ENCODE results near the gene SLC5A10. TPM values are rescaled to one million over a fixed set of nuclear protein-coding genes. Genes with fewer than 3 reads are reported as not detected.
A peak's percentile ranks its signal among the peaks of the same experiment; 100 is the strongest.
"Not testable (repeated sequence)": the region's sequence is repeated elsewhere in the genome, so short reads cannot be mapped to it uniquely, and the experiment has no call there.

Gene SLC5A10
- total RNA-seq, 1 experiment from 2014 or later = 0.17 TPM

DNA sequence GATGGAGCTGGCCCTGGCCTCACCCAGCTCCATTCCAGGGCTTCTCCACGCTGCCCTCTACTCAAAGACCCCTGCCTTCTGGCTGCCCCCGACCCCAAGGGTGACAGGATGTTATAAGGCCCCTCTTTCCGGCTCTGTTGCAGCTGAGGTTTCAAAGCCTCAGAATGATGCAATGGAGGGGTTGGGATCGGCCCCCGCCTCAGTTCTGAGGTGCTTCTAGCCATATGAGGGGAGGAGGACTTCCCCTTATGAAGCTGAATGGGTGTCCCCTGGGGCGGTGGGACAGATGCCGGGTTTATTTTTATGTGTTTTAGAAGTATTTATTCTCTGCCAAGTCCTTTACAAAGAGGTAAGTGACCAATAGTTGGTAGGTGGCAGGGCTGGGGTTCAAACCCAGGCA lies 96.9 kb downstream of the SLC5A10 start:
- POLR2A ChIA-PET (ENCODE audit: unreplicated experiment); H3K4me2 ChIP-seq; H3K27me3 ChIP-seq (ENCODE audit: insufficient read depth, low read depth); intact Hi-C loops (cut with micrococcal nuclease; ENCODE audit: unreplicated experiment); H4K20me1 ChIP-seq (ENCODE audit: insufficient read depth); H3K4me3 ChIP-seq; H3K4me1 ChIP-seq (replicated peaks; ENCODE audit: insufficient read depth); BruUV-seq (replicated peaks); DNase-seq; H2AFZ ChIP-seq; H3K9me3 ChIP-seq (ENCODE audit: insufficient read depth, low read depth); H3K9me2 ChIP-seq (ENCODE audit: insufficient read depth); CTCF ChIA-PET; H3K36me3 ChIP-seq (ENCODE audit: low read depth); H3F3A ChIP-seq (ENCODE audit: insufficient read depth, low read depth); H3K79me2 ChIP-seq (ENCODE audit: low read depth); H3K27ac ChIP-seq: not testable (repeated sequence)

DNA sequence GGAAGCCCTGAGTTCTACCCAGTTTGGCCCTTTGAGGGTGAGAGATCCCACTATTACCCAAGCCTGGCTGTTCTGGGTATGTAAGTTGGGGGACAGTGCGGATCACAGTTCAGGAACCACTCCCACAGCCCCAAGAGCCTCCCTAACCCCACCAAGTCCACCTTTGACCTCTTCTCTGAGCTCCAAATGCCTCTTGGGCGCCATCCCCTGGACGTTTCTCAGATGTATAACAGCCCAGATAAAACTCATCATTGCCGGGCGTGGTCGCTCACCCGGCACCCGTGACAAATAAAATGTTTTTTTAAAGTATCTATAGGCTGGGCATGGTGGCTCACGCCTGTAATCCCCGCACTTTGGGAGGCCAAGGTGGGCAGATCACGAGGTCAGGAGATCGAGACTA lies 103.5 kb downstream of the SLC5A10 start:
- intact Hi-C loops (cut with micrococcal nuclease; ENCODE audit: unreplicated experiment); BruUV-seq (replicated peaks); H3K9me3 ChIP-seq (ENCODE audit: insufficient read depth, low read depth); H3K4me1 ChIP-seq (replicated peaks; ENCODE audit: insufficient read depth); H3K4me3 ChIP-seq; CTCF ChIA-PET; H3K27me3 ChIP-seq (ENCODE audit: insufficient read depth, low read depth); H2AFZ ChIP-seq; H3K4me2 ChIP-seq; H3K79me2 ChIP-seq (ENCODE audit: low read depth); H3F3A ChIP-seq (ENCODE audit: insufficient read depth, low read depth); DNase-seq; POLR2A ChIA-PET (ENCODE audit: unreplicated experiment); H3K27ac ChIP-seq; H3K9me2 ChIP-seq (ENCODE audit: insufficient read depth); H4K20me1 ChIP-seq (ENCODE audit: insufficient read depth); H3K36me3 ChIP-seq (ENCODE audit: low read depth): not testable (repeated sequence)

DNA sequence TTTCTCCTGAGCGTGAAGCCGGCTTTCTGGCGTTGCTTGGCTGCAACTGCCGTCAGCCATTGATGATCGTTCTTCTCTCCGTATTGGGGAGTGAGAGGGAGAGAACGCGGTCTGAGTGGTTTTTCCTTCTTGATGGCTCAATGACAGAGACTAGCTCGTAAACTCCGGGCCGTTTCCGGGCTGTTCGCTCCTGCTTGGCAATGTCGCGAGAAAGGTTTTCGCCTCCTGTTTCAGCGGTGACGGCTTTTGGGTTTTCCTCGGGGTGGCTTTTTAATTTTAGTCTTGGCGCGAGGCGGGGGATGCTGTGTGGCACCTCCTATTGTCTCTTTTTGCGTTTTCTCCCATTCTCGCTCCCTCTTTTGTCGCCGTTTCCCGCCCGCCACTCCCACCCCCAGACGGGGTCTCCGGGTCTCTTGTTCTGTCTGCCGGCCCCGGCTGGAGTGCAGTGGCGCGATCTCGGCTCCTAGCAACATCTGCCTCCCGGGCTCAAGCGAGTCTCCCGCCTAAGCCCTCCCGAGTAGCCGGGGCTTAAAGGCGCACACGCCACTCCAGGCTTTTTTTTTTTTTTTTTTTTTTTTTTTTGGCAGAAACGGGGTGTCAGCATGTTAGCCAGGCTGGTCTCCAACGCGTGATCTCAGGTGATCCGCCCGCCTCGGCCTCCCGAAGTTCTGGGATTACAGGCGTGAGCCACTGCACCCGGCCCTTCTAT lies 110.2 kb downstream of the SLC5A10 start:
- DNase-seq = peak in 1 of 2 experiments; percentile 94
- BruUV-seq (replicated peaks) = TSS peak; percentile 99
- H3K9me3 ChIP-seq (ENCODE audit: insufficient read depth, low read depth); H3K4me1 ChIP-seq (replicated peaks; ENCODE audit: insufficient read depth); H3K79me2 ChIP-seq (ENCODE audit: low read depth); intact Hi-C loops (cut with micrococcal nuclease; ENCODE audit: unreplicated experiment); H3K36me3 ChIP-seq (ENCODE audit: low read depth); H3K4me2 ChIP-seq; H3K9me2 ChIP-seq (ENCODE audit: insufficient read depth); H3F3A ChIP-seq (ENCODE audit: insufficient read depth, low read depth); H3K4me3 ChIP-seq; CTCF ChIA-PET; H3K27ac ChIP-seq; H2AFZ ChIP-seq; H3K27me3 ChIP-seq (ENCODE audit: insufficient read depth, low read depth); H4K20me1 ChIP-seq (ENCODE audit: insufficient read depth); POLR2A ChIA-PET (ENCODE audit: unreplicated experiment): not testable (repeated sequence)

DNA sequence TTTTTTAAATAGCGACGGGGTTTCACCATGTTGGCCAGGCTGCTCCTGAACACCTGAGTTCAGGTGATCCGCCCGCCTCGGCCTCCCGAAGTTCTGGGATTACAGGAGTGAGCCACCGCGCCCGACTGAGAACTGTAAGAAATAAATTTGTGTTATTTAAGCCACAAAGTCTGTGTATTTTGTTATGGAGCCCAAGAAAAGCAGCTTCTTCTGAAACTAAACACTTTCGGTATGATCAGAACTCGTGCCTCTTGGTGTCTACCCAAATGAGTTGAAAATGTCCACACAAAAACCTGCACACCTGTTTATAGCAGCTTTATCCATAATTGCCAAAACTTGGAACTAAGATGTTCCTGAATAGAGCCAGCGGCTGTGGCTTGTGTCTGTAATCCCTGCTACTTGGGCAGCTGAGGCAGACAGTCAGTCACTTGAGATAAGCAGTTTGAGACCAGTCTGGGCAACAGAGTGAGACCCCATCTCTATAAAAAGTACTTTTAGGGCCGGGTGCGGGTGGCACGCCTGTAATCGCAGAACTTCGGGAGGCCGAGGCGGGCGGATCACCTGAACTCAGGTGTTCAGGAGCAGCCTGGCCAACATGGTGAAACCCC lies 110.9 kb downstream of the SLC5A10 start:
- H3K27ac ChIP-seq, CTCF ChIA-PET: not testable (repeated sequence)

DNA sequence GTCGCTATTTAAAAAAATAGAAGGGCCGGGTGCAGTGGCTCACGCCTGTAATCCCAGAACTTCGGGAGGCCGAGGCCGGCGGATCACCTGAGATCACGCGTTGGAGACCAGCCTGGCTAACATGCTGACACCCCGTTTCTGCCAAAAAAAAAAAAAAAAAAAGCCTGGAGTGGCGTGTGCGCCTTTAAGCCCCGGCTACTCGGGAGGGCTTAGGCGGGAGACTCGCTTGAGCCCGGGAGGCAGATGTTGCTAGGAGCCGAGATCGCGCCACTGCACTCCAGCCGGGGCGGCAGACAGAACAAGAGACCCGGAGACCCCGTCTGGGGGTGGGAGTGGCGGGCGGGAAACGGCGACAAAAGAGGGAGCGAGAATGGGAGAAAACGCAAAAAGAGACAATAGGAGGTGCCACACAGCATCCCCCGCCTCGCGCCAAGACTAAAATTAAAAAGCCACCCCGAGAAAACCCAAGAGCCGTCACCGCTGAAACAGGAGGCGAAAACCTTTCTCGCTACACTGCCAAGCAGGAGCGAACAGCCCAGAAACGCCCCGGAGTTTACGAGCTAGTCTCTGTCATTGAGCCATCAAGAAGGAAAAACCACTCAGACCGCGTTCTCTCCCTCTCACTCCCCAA lies 111.5 kb downstream of the SLC5A10 start:
- POLR2A ChIA-PET (ENCODE audit: unreplicated experiment); H3K27ac ChIP-seq: not testable (repeated sequence)
- DNase-seq = peak in 1 of 2 experiments; percentile 93

More for the DNA sequence above, 110.9 kb downstream of the SLC5A10 start:
- H3K36me3 ChIP-seq (ENCODE audit: low read depth); H4K20me1 ChIP-seq (ENCODE audit: insufficient read depth); H3K27me3 ChIP-seq (ENCODE audit: insufficient read depth, low read depth); DNase-seq; H3K9me2 ChIP-seq (ENCODE audit: insufficient read depth); H3K4me3 ChIP-seq; H3K4me2 ChIP-seq; intact Hi-C loops (cut with micrococcal nuclease; ENCODE audit: unreplicated experiment); BruUV-seq (replicated peaks); H2AFZ ChIP-seq; POLR2A ChIA-PET (ENCODE audit: unreplicated experiment); H3K4me1 ChIP-seq (replicated peaks; ENCODE audit: insufficient read depth); H3K9me3 ChIP-seq (ENCODE audit: insufficient read depth, low read depth); H3F3A ChIP-seq (ENCODE audit: insufficient read depth, low read depth); H3K79me2 ChIP-seq (ENCODE audit: low read depth): not testable (repeated sequence)

DNA sequence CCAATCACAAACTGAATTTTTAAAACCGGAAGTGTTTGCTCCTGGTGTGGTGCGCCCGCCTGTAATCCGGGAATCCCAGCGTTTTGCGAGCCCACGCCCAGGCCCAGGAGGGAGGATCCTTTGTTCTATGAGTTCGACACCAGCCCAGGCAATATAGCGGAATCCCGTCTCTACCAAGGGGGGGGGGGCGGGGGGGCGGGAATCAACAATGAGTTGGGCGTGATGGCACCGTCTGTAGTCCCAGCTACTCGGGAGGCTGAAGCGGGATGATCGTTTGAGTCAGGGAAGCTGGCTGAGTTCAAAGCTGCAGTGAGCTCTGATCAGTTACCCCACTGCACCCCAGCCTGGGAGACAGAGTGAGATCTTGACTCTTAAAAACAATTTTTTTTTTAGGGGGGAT lies 112.4 kb downstream of the SLC5A10 start:
- intact Hi-C loops (cut with micrococcal nuclease; ENCODE audit: unreplicated experiment); POLR2A ChIA-PET (ENCODE audit: unreplicated experiment); H3K27me3 ChIP-seq (ENCODE audit: insufficient read depth, low read depth); H3K79me2 ChIP-seq (ENCODE audit: low read depth); CTCF ChIA-PET; H3K9me3 ChIP-seq (ENCODE audit: insufficient read depth, low read depth); H4K20me1 ChIP-seq (ENCODE audit: insufficient read depth); H3F3A ChIP-seq (ENCODE audit: insufficient read depth, low read depth); H3K36me3 ChIP-seq (ENCODE audit: low read depth); H2AFZ ChIP-seq; H3K27ac ChIP-seq; H3K4me1 ChIP-seq (replicated peaks; ENCODE audit: insufficient read depth); H3K4me3 ChIP-seq; H3K4me2 ChIP-seq; BruUV-seq (replicated peaks); DNase-seq; H3K9me2 ChIP-seq (ENCODE audit: insufficient read depth): not testable (repeated sequence)

More for the DNA sequence above, 111.5 kb downstream of the SLC5A10 start:
- H3K9me3 ChIP-seq (ENCODE audit: insufficient read depth, low read depth); H3K9me2 ChIP-seq (ENCODE audit: insufficient read depth); H4K20me1 ChIP-seq (ENCODE audit: insufficient read depth); H3K79me2 ChIP-seq (ENCODE audit: low read depth); H3F3A ChIP-seq (ENCODE audit: insufficient read depth, low read depth); intact Hi-C loops (cut with micrococcal nuclease; ENCODE audit: unreplicated experiment); H3K36me3 ChIP-seq (ENCODE audit: low read depth); H3K4me1 ChIP-seq (replicated peaks; ENCODE audit: insufficient read depth); H3K4me3 ChIP-seq; CTCF ChIA-PET; H3K27me3 ChIP-seq (ENCODE audit: insufficient read depth, low read depth); H2AFZ ChIP-seq: not testable (repeated sequence)
- H3K4me2 ChIP-seq = 0 out of 2 replicates have a peak overlapping the region, but pooled peaks have one; percentile 40
- BruUV-seq (replicated peaks) = TSS peak; percentile 100

DNA sequence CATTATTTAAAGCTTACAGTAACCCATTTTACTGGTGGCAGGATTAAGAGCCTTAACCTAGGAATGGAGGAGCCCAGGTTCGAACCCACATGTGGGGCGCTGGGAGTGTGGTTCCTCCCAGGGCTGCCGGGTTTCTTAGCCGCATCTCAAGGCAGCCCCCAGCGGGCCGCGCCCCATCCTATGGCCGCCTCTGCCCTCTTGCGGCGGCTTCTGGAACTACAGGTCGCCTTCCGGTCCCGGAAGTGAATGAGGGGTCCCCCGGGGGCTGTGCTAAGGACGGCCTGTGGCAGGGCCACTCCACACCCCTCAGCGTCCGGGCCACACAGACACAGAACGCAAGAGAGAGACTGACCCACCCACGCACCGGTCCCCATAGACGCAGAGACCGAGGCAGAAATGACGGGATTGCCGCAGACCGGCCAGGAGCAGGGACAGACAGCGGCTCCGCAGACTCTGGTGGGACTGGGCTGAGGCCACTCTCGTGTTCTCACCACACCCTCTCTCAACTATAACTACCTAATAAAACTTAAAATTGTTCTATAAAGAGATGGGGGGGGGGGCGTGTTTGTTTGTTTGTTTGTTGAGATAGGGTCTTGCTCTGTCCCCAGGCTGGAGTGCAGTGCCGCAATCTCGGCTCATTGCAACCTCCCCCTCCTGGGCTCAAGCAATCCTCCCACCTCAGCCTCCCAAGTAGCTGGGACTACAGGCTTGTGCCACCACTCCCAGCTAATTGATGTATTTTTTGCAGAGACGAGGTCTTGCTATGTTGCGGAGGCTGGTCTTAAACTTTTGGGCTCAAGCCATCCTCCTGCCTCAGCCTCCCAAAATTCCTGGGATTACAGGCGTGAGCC lies 118.6 kb downstream of the SLC5A10 start:
- intact Hi-C loops (cut with micrococcal nuclease; ENCODE audit: unreplicated experiment); DNase-seq: not testable (repeated sequence)

More for the DNA sequence above, 118.6 kb downstream of the SLC5A10 start:
- POLR2A ChIA-PET (ENCODE audit: unreplicated experiment); H3K27me3 ChIP-seq (ENCODE audit: insufficient read depth, low read depth); H3K4me2 ChIP-seq; H2AFZ ChIP-seq; H3K36me3 ChIP-seq (ENCODE audit: low read depth); H4K20me1 ChIP-seq (ENCODE audit: insufficient read depth); H3K4me1 ChIP-seq (replicated peaks; ENCODE audit: insufficient read depth); H3F3A ChIP-seq (ENCODE audit: insufficient read depth, low read depth); BruUV-seq (replicated peaks); H3K9me2 ChIP-seq (ENCODE audit: insufficient read depth); H3K79me2 ChIP-seq (ENCODE audit: low read depth); H3K27ac ChIP-seq; H3K9me3 ChIP-seq (ENCODE audit: insufficient read depth, low read depth); H3K4me3 ChIP-seq; CTCF ChIA-PET: not testable (repeated sequence)
